SK-N-SH treated with all-trans-retinoic acid at 6 μM for 48 hours (cell line): ENCODE data around the gene SUDS3.

Experiments used
- ISL1 ChIP-seq: fragments of 250-450 bp; sonication (Bioruptor Pico); IDR thresholded peaks from 2 replicates; pipeline ENCODE4 v2.1.2; 2022; ENCODE audit warnings: mild to moderate bottlenecking, moderate library complexity
- PATZ1 ChIP-seq: fragments of 250-450 bp; sonication (Bioruptor Pico); IDR thresholded peaks from 2 replicates; pipeline ENCODE4 v1.8.0; 2020; ENCODE audit warnings: mild to moderate bottlenecking, moderate library complexity, borderline replicate concordance
- RARB ChIP-seq: fragments of 250-450 bp; sonication (Bioruptor Pico); IDR thresholded peaks from 2 replicates; pipeline ENCODE4 v1.8.0; 2021; ENCODE audit warnings: mild to moderate bottlenecking, moderate library complexity

- no peak for TF ChIP-seq ISL1 (CRISPR knock-in tag)
- no peak for TF ChIP-seq RARB (CRISPR knock-in tag)
- TF ChIP-seq PATZ1, result no peak
These were observed 48.5 kb downstream of the SUDS3 start for GRCh38 chr12:118424884-118425283.
